Nephron progenitor cell (in vitro differentiated cells): ENCODE results near the gene HP.

Experiments
- DNase-seq: peaks from one replicate; pipeline ENCODE4 v3.0.0; 2021
- H3K27ac Mint-ChIP-seq: 2 replicates; pipeline ENCODE4 v1.8.0; 2021; ENCODE audit warnings: mild to moderate bottlenecking, moderate library complexity, mixed read lengths
- H3K27me3 Mint-ChIP-seq: 2 replicates; pipeline ENCODE4 v1.8.0; 2021; ENCODE audit warnings: mild to moderate bottlenecking, low read depth, mixed read lengths; ENCODE audit not compliant: poor library complexity
- H3K36me3 Mint-ChIP-seq: 2 replicates; pipeline ENCODE4 v1.8.0; 2021; ENCODE audit warnings: low read depth, mixed read lengths
- H3K4me1 Mint-ChIP-seq: 2 replicates; pipeline ENCODE4 v1.8.0; 2021; ENCODE audit warnings: mixed read lengths
- H3K4me3 Mint-ChIP-seq: 2 replicates; pipeline ENCODE4 v1.8.0; 2021; ENCODE audit warnings: mild to moderate bottlenecking, moderate library complexity, mixed read lengths
- H3K9me3 Mint-ChIP-seq: 2 replicates; pipeline ENCODE4 v1.8.0; 2021; ENCODE audit warnings: mild to moderate bottlenecking, moderate library complexity, mixed read lengths
- CTCF ChIP-seq: fragments of 200-600 bp; sonication (generic); IDR thresholded peaks from 2 replicates; pipeline ENCODE4 v1.5.0; 2021; ENCODE audit warnings: antibody characterized with exemption

HP gene

GRCh38 chr16:72033437-72033836 is 20.9 kb upstream of the HP start:
- no peak for DNase-seq

GRCh38 chr16:72036098-72036497 is 18.2 kb upstream of the HP start:
- no peak for TF ChIP-seq CTCF
- no peak for DNase-seq
- no peaks in the 10 kb centered on the region for H3K4me1 Mint-ChIP-seq
- H3K9me3 Mint-ChIP-seq, result no peaks in the 10 kb centered on the region
- peaks cover 12% of the 10 kb centered on the region for H3K36me3 Mint-ChIP-seq
- no peak overlapping the region for H3K4me3 Mint-ChIP-seq
- no peak overlapping the region for H3K27ac Mint-ChIP-seq
- H3K27me3 Mint-ChIP-seq, result peaks cover 3% of the 10 kb centered on the region

More at GRCh38 chr16:72033437-72033836, 20.9 kb upstream of the HP start:
- TF ChIP-seq CTCF, result no peak
- peaks cover 10% of the 10 kb centered on the region for H3K36me3 Mint-ChIP-seq
- no peak overlapping the region for H3K4me3 Mint-ChIP-seq
- no peaks in the 10 kb centered on the region for H3K4me1 Mint-ChIP-seq
- no peak overlapping the region for H3K27ac Mint-ChIP-seq
- H3K9me3 Mint-ChIP-seq, result no peaks in the 10 kb centered on the region
- H3K27me3 Mint-ChIP-seq, result peaks cover 2% of the 10 kb centered on the region

- H3K36me3 Mint-ChIP-seq, result peaks cover 8% of the 10 kb centered on the region
- peak overlapping the region; percentile 80 for H3K27ac Mint-ChIP-seq
- H3K27me3 Mint-ChIP-seq, result peaks cover 17% of the 10 kb centered on the region
- H3K4me3 Mint-ChIP-seq, result no peak overlapping the region
- TF ChIP-seq CTCF, result no peak
- H3K9me3 Mint-ChIP-seq, result no peaks in the 10 kb centered on the region
- H3K4me1 Mint-ChIP-seq, result peaks cover 6% of the 10 kb centered on the region
- DNase-seq, result no peak
These were observed 12.1 kb upstream of the HP start for GRCh38 chr16:72042157-72042660.

GRCh38 chr16:72043058-72043457 is 11.2 kb upstream of the HP start:
- H3K27me3 Mint-ChIP-seq, result peaks cover 23% of the 10 kb centered on the region
- peaks cover 8% of the 10 kb centered on the region for H3K36me3 Mint-ChIP-seq
- no peak for TF ChIP-seq CTCF

GRCh38 chr16:72043539-72043938 is 10.8 kb upstream of the HP start:
- Mint-ChIP-seq H3K9me3 (peaks cover 7% of the 10 kb centered on the region), H3K27ac (no peak overlapping the region), H3K27me3 (peaks cover 23% of the 10 kb centered on the region), H3K4me1 (peaks cover 6% of the 10 kb centered on the region), H3K36me3 (peaks cover 8% of the 10 kb centered on the region), H3K4me3 (no peak overlapping the region)
- TF ChIP-seq CTCF, result no peak
- DNase-seq, result no peak

More at GRCh38 chr16:72043058-72043457, 11.2 kb upstream of the HP start:
- peaks cover 6% of the 10 kb centered on the region for H3K9me3 Mint-ChIP-seq
- no peak for DNase-seq
- H3K27ac Mint-ChIP-seq, result peak overlapping the region; percentile 45
- H3K4me3 Mint-ChIP-seq, result no peak overlapping the region
- H3K4me1 Mint-ChIP-seq, result peaks cover 6% of the 10 kb centered on the region

- H3K9me3 Mint-ChIP-seq, result peaks cover 12% of the 10 kb centered on the region
- H3K27me3 Mint-ChIP-seq, result peaks cover 23% of the 10 kb centered on the region
- H3K4me3 Mint-ChIP-seq, result no peak overlapping the region
- no peak for DNase-seq
- peaks cover 8% of the 10 kb centered on the region for H3K36me3 Mint-ChIP-seq
- TF ChIP-seq CTCF, result no peak
- H3K4me1 Mint-ChIP-seq, result peaks cover 6% of the 10 kb centered on the region
- H3K27ac Mint-ChIP-seq, result peak overlapping the region; percentile 59
These were observed 10.0 kb upstream of the HP start for GRCh38 chr16:72044296-72044695.
